Keratinocyte (primary cell): ENCODE measurements around the gene ANKMY1. TPM values are rescaled to one million over a fixed set of nuclear protein-coding genes. Genes with fewer than 3 reads are reported as not detected.

Experiments used
- DNase-seq: peaks from one replicate; pipeline ENCODE4 v3.0.0-alpha.2; 2011; ENCODE audit warnings: low read depth, missing footprints, low spot score
- FAIRE-seq: peaks from 2 replicates; lab custom pipeline; 2011; peaks lifted over from hg19 to GRCh38; lab: Jason Lieb, UNC
- H2AFZ ChIP-seq: 2 replicates; pipeline ENCODE4 v1.6.0; 2012; ENCODE audit warnings: low read length, control low read depth, inconsistent platforms; ENCODE audit not compliant: control insufficient read depth
- H3K27ac ChIP-seq: 2 replicates; pipeline ENCODE4 v1.5.1; 2011; ENCODE audit warnings: low read length; ENCODE audit not compliant: control insufficient read depth, insufficient read depth
- H3K27me3 ChIP-seq: 3 replicates; pipeline ENCODE4 v1.6.0; 2011; ENCODE audit warnings: low read length; ENCODE audit not compliant: control insufficient read depth, insufficient read depth; ENCODE audit errors: extremely low read depth
- H3K36me3 ChIP-seq, 2 experiments: 2 replicates in 1 of 2; 3 replicates in 1 of 2; pipeline ENCODE4 v1.5.1; 2011; ENCODE audit warnings: low read length in 2 of 2, mild to moderate bottlenecking in 1 of 2; ENCODE audit not compliant: control insufficient read depth in 2 of 2, insufficient read depth in 2 of 2; ENCODE audit errors: extremely low read depth in 1 of 2
- H3K4me1 ChIP-seq: 3 replicates; pipeline ENCODE4 v1.5.1; 2011; ENCODE audit warnings: low read length; ENCODE audit not compliant: control insufficient read depth, insufficient read depth; ENCODE audit errors: extremely low read depth
- H3K4me2 ChIP-seq: 3 replicates; pipeline ENCODE4 v1.6.0; 2011; ENCODE audit warnings: low read depth, low read length; ENCODE audit not compliant: control insufficient read depth, insufficient read depth; ENCODE audit errors: extremely low read depth
- H3K4me3 ChIP-seq, 3 experiments: fragments of 200-600 bp in 1 of 3; sonication (generic) in 1 of 3; 2 replicates in 2 of 3; 3 replicates in 1 of 3; pipeline ENCODE4 v1.5.1; 2011 to 2016; ENCODE audit warnings: low read length in 3 of 3, mild to moderate bottlenecking in 3 of 3, control low read depth in 2 of 3, inconsistent platforms in 1 of 3, low read depth in 1 of 3, mixed read lengths in 1 of 3, mixed run types in 1 of 3, moderate library complexity in 1 of 3; ENCODE audit not compliant: control insufficient read depth in 2 of 3, insufficient read depth in 2 of 3; ENCODE audit errors: extremely low read depth in 1 of 3
- H3K79me2 ChIP-seq: 2 replicates; pipeline ENCODE4 v1.6.0; 2012; ENCODE audit warnings: low read length; ENCODE audit not compliant: control insufficient read depth, insufficient read depth
- H3K9ac ChIP-seq: 3 replicates; pipeline ENCODE4 v1.6.0; 2011; ENCODE audit warnings: low read length; ENCODE audit not compliant: control insufficient read depth, insufficient read depth; ENCODE audit errors: extremely low read depth
- H3K9me1 ChIP-seq: 3 replicates; pipeline ENCODE4 v1.6.0; 2011; ENCODE audit warnings: low read length; ENCODE audit not compliant: control insufficient read depth, insufficient read depth; ENCODE audit errors: extremely low read depth
- H3K9me3 ChIP-seq: 2 replicates; pipeline ENCODE4 v1.5.1; 2012; ENCODE audit warnings: low read depth, low read length; ENCODE audit not compliant: control insufficient read depth
- H4K20me1 ChIP-seq: 3 replicates; pipeline ENCODE4 v1.6.0; 2011; ENCODE audit warnings: low read length; ENCODE audit not compliant: control insufficient read depth, insufficient read depth; ENCODE audit errors: extremely low read depth
- CTCF ChIP-seq, 3 experiments: IDR thresholded peaks in 1 of 3; conservative IDR thresholded peaks in 1 of 3; optimal IDR thresholded peaks in 1 of 3; 2 replicates in 2 of 3; 3 replicates in 1 of 3; pipeline versions ENCODE3 to v1.5.1; 2011; ENCODE audit warnings: low read length in 3 of 3, mild to moderate bottlenecking in 3 of 3, moderate library complexity in 2 of 3, control low read depth in 1 of 3, inconsistent platforms in 1 of 3; ENCODE audit not compliant: insufficient read depth in 2 of 3; ENCODE audit errors: extremely low read depth in 1 of 3
- EZH2 ChIP-seq: IDR thresholded peaks from one replicate; pipeline ENCODE4 v1.6.1; 2012; ENCODE audit warnings: inconsistent platforms, mild to moderate bottlenecking, low read length, moderate library complexity
- dilution Hi-C: fragments of 300-500 bp; cut with MboI; formaldehyde crosslinking; loops from one replicate; pipeline ENCODE4 v1.7.0; 2020; ENCODE audit warnings: low sequenced_read_pairs; ENCODE audit not compliant: extremely low pct_ligation_motif_present
- polyA plus RNA-seq, 5 experiments: library from polyadenylated mRNA; depleted of rRNA in 3 of 5; stranded (reverse) in 3 of 5; stranded (forward) in 1 of 5; unstranded in 1 of 5; fragments of >200 nt; gene quantifications; 1 replicate in 1 of 5; 2 replicates in 3 of 5; 3 replicates in 1 of 5; pipeline versions ENCODE4 v1.2.1 to v1.2.3, GENCODE V29; 2011 to 2012; ENCODE audit warnings: missing spikeins in 2 of 5, low read depth in 1 of 5, low replicate concordance in 1 of 5

The ANKMY1 gene
- polyA plus RNA-seq, 1 donor (not counting 4 experiments of a cell fraction or from before 2014, with no cell fraction given) = 3.3 TPM

DNA sequence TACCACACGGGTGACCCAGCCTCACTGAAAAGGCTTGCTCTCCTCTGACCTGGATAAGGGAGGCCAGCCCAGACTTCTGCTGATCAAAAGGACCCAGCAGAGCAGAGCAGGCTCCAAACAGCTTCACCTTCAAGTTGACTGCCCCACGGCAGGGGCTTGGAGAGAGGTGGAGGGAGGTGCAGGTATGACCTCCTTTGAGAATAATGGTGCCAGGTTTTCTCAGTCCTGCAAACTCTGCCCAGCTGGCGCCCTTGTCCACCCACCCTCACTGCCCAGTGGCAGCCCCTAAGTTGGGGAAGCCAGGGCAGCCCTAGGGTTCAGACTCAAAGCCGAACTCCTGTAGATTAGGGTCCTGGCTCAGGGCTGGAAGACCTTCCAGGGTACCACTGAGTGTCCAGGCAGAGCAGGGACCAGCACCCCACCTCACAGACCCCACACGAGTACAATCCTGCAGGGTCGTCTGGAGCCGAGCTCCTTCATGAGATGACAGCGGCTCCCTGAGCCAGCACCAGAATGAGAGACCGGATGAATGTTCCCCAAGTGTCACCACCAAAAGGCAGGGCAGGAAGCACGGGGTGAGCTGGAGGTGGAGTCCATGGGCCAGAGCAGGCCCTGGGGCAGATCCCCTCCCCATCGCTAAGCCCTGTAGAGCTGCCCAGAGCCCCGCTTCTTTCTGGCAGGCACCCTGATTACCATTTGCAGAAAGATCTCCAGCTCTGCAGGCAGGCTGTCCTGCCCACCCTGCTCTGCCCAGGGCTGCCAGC is 125.9 kb downstream of the ANKMY1 start:
- H2AFZ ChIP-seq = no peak overlapping the region
- no peak for DNase-seq
- dilution Hi-C loops = no loop called here
- H4K20me1 ChIP-seq = no peaks in the 10 kb centered on the region
- TF ChIP-seq EZH2 (no peak), CTCF (optimal IDR thresholded peaks at IDR 0.05 in 1 of 3, IDR thresholded peaks at IDR 0.05 in 1 of 3, conservative IDR thresholded peaks at IDR 0.05 in 1 of 3; ENCODE audit: extremely low read depth in 1 of 3, insufficient read depth in 2 of 3, low read length in 3 of 3) (no peak)
- H3K9me3 ChIP-seq = no peaks in the 10 kb centered on the region
- no peak overlapping the region for H3K4me2 ChIP-seq
- H3K4me3 ChIP-seq = no peak overlapping the region
- no peak for FAIRE-seq
- H3K27me3 ChIP-seq = no peaks in the 10 kb centered on the region
- peaks cover 16% of the 10 kb centered on the region for H3K4me1 ChIP-seq
- H3K9ac ChIP-seq = no peak overlapping the region
- no peaks in the 10 kb centered on the region for H3K9me1 ChIP-seq
- H3K27ac ChIP-seq = no peak overlapping the region
- peaks cover 9% of the 10 kb centered on the region for H3K79me2 ChIP-seq
- no peaks in the 10 kb centered on the region for H3K36me3 ChIP-seq

GRCh38 chr2:240431271-240431660 is 126.5 kb downstream of the ANKMY1 start:
- H3K27me3 ChIP-seq = peaks cover 1% of the 10 kb centered on the region
- no peaks in the 10 kb centered on the region for H3K9me3 ChIP-seq
- H3K9ac ChIP-seq = no peak overlapping the region
- TF ChIP-seq EZH2 (no peak), CTCF (optimal IDR thresholded peaks at IDR 0.05 in 1 of 3, IDR thresholded peaks at IDR 0.05 in 1 of 3, conservative IDR thresholded peaks at IDR 0.05 in 1 of 3; ENCODE audit: extremely low read depth in 1 of 3, insufficient read depth in 2 of 3, low read length in 3 of 3) (no peak)
- no peak overlapping the region for H3K4me2 ChIP-seq
- FAIRE-seq (no peak), DNase-seq (no peak)
- no peak overlapping the region for H3K27ac ChIP-seq
- no peaks in the 10 kb centered on the region for H3K9me1 ChIP-seq
- dilution Hi-C loops = no loop called here
- no peaks in the 10 kb centered on the region for H3K36me3 ChIP-seq
- no peaks in the 10 kb centered on the region for H4K20me1 ChIP-seq
- peaks cover 16% of the 10 kb centered on the region for H3K4me1 ChIP-seq
- no peak overlapping the region for H2AFZ ChIP-seq
- H3K4me3 ChIP-seq = no peak overlapping the region
- H3K79me2 ChIP-seq = peaks cover 3% of the 10 kb centered on the region
